Subcutaneous adipose tissue (tissue), 4 donors: Measurements from ENCODE around the gene CAPN15. TPM values are rescaled to one million over a fixed set of nuclear protein-coding genes. Genes with fewer than 3 reads are reported as not detected.

Experiments
- total RNA-seq, 4 donors: library from RNA; depleted of rRNA; stranded (reverse); fragments of >200 nt; gene quantifications; one replicate each; pipeline ENCODE4 v1.1.0, GENCODE V29; 2016
- TF ChIP-seq, protein P1 (sequence below): fragments of 450-650 bp; IDR thresholded peaks from one replicate; pipeline ENCODE4 v1.5.1; 2016; ENCODE audit warnings: low read depth, mild to moderate bottlenecking, control low read depth, antibody characterized with exemption, moderate library complexity

Gene CAPN15
- total RNA-seq, 4 donors from 2014 or later, result 7.6 to 30.0 (median 13.3) TPM

GRCh38 chr16:492211-492875 lies 35.2 kb upstream of the CAPN15 start:
- TF ChIP-seq, protein P1, sequence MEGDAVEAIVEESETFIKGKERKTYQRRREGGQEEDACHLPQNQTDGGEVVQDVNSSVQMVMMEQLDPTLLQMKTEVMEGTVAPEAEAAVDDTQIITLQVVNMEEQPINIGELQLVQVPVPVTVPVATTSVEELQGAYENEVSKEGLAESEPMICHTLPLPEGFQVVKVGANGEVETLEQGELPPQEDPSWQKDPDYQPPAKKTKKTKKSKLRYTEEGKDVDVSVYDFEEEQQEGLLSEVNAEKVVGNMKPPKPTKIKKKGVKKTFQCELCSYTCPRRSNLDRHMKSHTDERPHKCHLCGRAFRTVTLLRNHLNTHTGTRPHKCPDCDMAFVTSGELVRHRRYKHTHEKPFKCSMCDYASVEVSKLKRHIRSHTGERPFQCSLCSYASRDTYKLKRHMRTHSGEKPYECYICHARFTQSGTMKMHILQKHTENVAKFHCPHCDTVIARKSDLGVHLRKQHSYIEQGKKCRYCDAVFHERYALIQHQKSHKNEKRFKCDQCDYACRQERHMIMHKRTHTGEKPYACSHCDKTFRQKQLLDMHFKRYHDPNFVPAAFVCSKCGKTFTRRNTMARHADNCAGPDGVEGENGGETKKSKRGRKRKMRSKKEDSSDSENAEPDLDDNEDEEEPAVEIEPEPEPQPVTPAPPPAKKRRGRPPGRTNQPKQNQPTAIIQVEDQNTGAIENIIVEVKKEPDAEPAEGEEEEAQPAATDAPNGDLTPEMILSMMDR, result no peak

DNA sequence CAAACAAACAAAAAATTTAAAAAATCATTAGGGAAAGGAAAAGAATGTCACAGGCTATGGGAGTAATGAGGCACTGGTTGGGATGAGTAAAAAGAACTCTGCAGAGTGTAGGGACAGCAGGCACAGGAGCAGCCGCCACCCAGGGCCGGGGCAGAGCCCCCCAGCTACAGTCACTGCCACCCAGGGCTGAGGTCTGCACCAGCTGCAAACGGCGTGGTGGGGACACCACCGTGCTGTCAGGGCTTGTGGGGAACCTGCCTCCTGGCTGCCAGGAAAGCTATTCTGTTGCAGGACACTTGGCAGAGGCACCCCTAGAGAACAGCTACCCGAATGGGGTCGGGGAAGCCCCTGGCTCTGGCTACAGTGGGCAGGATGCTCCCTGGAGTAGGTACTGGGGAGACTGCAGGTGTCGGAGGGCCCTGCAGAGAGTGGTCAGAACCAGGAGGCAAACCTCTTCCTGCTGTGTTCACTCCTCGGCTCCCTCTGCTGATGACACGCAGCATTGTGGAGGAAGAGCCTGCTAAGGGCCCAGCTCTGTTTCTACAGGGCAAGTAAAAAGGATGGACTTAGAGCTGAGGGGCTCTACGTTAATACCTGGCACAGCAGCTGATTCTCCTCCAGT lies 32.3 kb upstream of the CAPN15 start:
- TF ChIP-seq, protein P1, result no peak

DNA sequence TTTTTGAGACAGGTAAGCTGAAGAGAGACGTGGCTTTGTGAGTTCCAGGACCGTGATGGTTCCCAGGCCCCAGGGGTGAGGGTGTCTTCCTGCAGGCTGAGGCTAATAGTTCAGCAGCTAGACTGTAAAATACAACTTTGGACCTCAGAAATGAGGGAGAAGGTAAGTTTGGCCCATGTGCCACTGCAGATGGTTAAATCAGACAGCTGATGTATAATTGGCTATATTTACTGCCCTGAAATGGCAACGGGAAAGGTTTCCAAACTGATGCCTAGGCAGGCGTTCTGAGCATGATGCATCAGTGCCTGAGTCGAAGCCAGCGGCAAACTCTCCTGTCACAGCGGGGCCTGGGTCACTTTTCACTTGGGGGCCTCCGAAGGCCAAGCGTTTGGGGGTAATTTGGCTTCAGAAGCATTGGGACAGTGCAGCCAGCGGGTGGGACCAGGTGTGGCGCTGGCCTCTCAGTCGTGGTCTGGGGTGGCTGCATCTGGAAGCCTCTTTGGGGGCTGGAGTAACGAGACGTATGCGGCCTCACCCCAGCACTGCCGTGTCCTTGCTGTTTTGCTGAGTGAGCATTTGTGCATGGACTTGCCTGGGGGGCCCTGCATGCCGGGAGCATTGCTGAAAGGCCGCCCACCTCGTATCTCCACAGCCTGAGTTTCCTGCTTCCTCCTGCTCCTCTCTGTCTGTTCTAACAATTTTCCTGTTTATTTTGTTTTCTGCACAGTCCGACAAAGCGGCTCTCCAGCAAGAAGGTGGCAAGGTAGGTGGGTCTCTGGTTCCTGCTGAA lies 31.2 kb upstream of the CAPN15 start:
- TF ChIP-seq, protein P1, result no peak

DNA sequence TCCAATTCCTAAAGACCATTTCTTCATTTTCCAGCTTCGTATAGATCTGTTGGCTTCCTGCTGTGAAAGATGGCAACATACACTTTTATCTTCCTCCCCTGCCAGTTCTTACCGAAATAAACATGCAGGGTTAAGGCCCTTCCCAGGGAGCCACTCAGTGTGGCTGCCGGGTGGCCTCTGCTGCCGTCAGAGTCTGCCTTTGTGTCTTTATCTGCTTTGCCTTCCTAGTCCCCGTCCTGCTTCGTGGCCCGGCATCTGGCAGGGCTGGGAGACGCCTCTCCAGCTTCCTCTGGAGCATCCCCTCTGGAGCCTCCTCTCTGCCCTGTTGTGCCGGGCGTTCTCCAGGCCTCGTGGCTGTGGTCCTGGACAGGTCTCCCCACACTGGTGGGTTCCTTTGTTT lies 30.3 kb upstream of the CAPN15 start:
- TF ChIP-seq, protein P1, result no peak

DNA sequence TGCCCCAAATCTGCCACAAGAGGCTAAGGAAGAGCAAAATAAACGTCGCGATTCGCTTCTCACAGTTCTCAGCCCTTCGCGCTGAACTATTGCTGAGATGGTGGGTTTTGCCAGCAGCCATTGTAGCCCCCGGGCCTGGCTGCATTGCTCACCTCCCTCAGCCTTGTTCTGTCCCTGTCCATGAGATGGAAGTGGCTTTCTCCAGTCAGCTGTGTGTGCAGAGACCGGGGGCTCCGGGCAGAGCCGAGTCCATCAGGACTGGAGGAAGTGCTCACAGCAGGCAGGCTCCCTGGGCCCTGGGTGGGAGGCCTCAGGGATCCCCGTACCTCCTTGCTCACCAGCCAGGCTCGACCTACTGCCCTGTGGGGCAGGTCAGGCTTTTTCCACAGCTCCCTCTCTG lies 27.6 kb upstream of the CAPN15 start:
- TF ChIP-seq, protein P1, result no peak

GRCh38 chr16:500709-501108 lies 26.8 kb upstream of the CAPN15 start:
- TF ChIP-seq, protein P1, result no peak

DNA sequence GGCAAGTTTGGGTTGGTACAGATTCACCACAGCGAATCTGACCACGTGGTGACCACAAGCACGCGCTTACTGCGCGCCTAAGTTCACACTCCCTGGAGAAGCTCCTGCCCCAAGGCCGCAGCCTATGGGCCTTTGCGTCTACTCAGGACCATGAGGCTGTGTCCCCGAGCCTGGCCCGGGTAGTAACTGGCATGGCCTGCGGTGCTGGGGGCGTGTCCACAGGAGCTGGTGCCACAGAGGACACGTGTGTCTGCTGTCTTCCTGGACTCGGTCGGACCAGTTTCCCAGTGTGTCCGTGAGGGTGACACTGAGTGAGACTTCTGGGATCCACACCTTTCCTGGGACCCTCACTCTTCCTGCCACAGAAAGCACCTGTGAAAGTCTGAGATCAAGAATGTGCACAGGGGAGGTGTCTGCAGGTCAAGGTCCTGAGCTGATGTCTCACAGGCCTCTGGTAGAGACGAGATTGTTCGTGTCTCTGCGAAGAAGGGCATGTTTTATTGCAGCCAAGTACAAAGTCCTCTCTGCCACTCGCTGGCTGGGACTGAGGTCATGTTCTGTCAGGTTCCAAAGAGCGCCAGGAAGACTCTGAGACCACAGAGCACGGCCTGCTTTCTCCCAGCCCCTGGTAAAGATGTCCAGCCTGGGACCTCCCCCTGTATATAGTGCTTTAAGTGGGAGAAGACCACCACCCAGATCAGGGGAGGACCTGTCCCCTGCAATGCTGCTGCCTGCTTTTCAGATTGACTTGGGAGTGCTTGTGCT lies 25.2 kb upstream of the CAPN15 start:
- TF ChIP-seq, protein P1, result no peak
